ENCODE data around the gene BID. TPM values are rescaled to one million over a fixed set of nuclear protein-coding genes. Genes with fewer than 3 reads are reported as not detected.
"Not testable (repeated sequence)": the region's sequence is repeated elsewhere in the genome, so short reads cannot be mapped to it uniquely, and the experiment has no call there.

BID gene
- total RNA-seq, 6 experiments from 2014 or later: 48.7 to 61.0 (median 50.6) TPM

- Mint-ChIP-seq H3K36me3 (ENCODE audit: low read depth) (0 out of 2 replicates have a peak, but pooled peaks cover 4% of the 10 kb centered on the region), H3K27me3 (ENCODE audit: insufficient read depth) (peaks cover 2% of the 10 kb centered on the region; the same call in 1 of the 2 replicates), H3K4me3 (no peak overlapping the region), H3K27ac (no peak overlapping the region), H3K9me3 (no peaks in the 10 kb centered on the region), H3K4me1 (ENCODE audit: low read depth) (peaks cover 17% of the 10 kb centered on the region)
- DNase-seq: no peak
- TF ChIP-seq, protein P1, sequence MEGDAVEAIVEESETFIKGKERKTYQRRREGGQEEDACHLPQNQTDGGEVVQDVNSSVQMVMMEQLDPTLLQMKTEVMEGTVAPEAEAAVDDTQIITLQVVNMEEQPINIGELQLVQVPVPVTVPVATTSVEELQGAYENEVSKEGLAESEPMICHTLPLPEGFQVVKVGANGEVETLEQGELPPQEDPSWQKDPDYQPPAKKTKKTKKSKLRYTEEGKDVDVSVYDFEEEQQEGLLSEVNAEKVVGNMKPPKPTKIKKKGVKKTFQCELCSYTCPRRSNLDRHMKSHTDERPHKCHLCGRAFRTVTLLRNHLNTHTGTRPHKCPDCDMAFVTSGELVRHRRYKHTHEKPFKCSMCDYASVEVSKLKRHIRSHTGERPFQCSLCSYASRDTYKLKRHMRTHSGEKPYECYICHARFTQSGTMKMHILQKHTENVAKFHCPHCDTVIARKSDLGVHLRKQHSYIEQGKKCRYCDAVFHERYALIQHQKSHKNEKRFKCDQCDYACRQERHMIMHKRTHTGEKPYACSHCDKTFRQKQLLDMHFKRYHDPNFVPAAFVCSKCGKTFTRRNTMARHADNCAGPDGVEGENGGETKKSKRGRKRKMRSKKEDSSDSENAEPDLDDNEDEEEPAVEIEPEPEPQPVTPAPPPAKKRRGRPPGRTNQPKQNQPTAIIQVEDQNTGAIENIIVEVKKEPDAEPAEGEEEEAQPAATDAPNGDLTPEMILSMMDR (IDR thresholded peaks at IDR 0.05): no peak
Measured at GRCh38 chr22:17769013-17769715, 5.1 kb downstream of the BID start.

- 0 out of 2 replicates have a peak, but pooled peaks cover 4% of the 10 kb centered on the region for H3K36me3 Mint-ChIP-seq (ENCODE audit: low read depth)
- no peak overlapping the region for H3K27ac Mint-ChIP-seq
- peaks cover 6% of the 10 kb centered on the region for H3K4me1 Mint-ChIP-seq (ENCODE audit: low read depth)
- H3K4me3 Mint-ChIP-seq: no peak overlapping the region
- H3K9me3 Mint-ChIP-seq: no peaks in the 10 kb centered on the region
- TF ChIP-seq, protein P1 (IDR thresholded peaks at IDR 0.05): no peak
- no peak for DNase-seq
- H3K27me3 Mint-ChIP-seq (ENCODE audit: insufficient read depth): peaks cover 2% of the 10 kb centered on the region; the same call in 1 of the 2 replicates
Measured at GRCh38 chr22:17767233-17768065, 6.8 kb downstream of the BID start.

DNA sequence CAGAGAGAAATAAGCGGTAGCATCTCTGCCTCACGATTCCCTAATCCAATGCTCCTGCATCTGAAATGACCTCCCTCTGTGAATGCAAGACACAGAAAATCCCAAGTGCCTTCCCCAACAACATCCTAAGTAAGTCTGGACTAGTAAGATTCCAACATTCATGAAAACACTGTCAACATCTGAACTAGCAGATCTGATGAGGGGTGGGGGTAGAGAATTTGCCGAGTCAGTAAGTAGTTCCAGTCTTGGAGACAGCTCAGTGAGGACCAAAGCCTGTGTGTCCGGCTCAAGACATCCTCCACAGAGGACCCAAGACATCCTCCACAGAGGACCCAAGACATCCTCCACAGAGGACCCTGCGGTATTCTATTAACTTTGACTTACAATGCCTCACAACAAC is 9.4 kb downstream of the BID start:
- H3K36me3 Mint-ChIP-seq (ENCODE audit: low read depth); DNase-seq; H3K27me3 Mint-ChIP-seq (ENCODE audit: insufficient read depth); H3K27ac Mint-ChIP-seq; H3K9me3 Mint-ChIP-seq; H3K4me3 Mint-ChIP-seq; H3K4me1 Mint-ChIP-seq (ENCODE audit: low read depth): not testable (repeated sequence)

DNA sequence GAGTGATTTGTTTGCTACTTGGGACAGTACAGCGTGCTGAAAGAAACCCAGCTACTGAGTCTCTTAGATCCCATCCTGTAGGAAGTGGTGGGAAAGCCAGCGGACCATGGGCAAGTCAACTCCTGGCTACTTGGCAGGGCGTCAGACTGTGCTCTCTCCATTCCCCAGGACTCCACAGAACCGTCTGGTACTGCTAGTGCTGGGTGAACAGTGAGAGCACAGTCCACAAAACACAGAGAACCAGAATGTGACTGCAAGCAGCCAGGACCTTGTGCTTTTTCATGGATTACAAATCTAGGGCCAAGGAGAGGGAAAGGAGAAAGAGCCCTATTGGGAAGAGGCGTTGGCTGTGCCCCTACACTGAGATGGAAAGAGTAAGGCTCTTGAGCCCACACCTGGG is 10.2 kb downstream of the BID start:
- TF ChIP-seq, protein P1 (IDR thresholded peaks at IDR 0.05): no peak
- Mint-ChIP-seq H3K27ac (no peak overlapping the region), H3K4me1 (ENCODE audit: low read depth) (peaks cover 7% of the 10 kb centered on the region; the same call in 1 of the 2 replicates), H3K27me3 (ENCODE audit: insufficient read depth) (peaks cover 5% of the 10 kb centered on the region), H3K36me3 (ENCODE audit: low read depth) (0 out of 2 replicates have a peak, but pooled peaks cover 4% of the 10 kb centered on the region), H3K4me3 (no peak overlapping the region), H3K9me3 (no peaks in the 10 kb centered on the region)
- no peak for DNase-seq

- H3K4me3 Mint-ChIP-seq; H3K9me3 Mint-ChIP-seq; DNase-seq; H3K27ac Mint-ChIP-seq; H3K4me1 Mint-ChIP-seq (ENCODE audit: low read depth); H3K36me3 Mint-ChIP-seq (ENCODE audit: low read depth); H3K27me3 Mint-ChIP-seq (ENCODE audit: insufficient read depth): not testable (repeated sequence)
Measured at GRCh38 chr22:17763442-17763841, 10.8 kb downstream of the BID start.

DNA sequence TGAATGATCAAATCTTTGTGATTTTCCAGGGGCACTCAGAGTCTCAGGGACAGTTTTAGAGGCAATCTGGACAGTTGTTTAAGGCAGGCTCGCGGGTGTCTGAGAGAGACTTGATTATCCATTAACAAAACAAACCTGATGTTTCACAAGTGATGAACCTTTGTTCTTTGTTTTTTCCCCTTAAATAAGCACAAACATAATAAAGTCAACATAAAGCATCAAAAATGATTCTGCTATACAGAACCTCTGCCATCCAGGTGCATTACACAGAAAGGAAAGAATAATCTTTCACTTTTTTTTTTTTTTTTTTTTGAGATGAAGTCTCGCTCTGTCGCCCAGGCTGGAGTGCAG is 13.2 kb downstream of the BID start:
- H3K4me1 Mint-ChIP-seq (ENCODE audit: low read depth): peaks cover 7% of the 10 kb centered on the region; the same call in 1 of the 2 replicates
- H3K27ac Mint-ChIP-seq: no peak overlapping the region

More for the DNA sequence above, 13.2 kb downstream of the BID start:
- no peak for DNase-seq
- TF ChIP-seq, protein P1 (IDR thresholded peaks at IDR 0.05): no peak
- H3K36me3 Mint-ChIP-seq (ENCODE audit: low read depth): no peaks in the 10 kb centered on the region
- peaks cover 3% of the 10 kb centered on the region; the same call in 1 of the 2 replicates for H3K27me3 Mint-ChIP-seq (ENCODE audit: insufficient read depth)
- no peak overlapping the region for H3K4me3 Mint-ChIP-seq
- no peaks in the 10 kb centered on the region for H3K9me3 Mint-ChIP-seq

Measured in HFFc6 (cell line).